ENCODE measurements around the gene RAB3IL1. TPM values are rescaled to one million over a fixed set of nuclear protein-coding genes. Genes with fewer than 3 reads are reported as not detected.
A peak's percentile ranks its signal among the peaks of the same experiment; 100 is the strongest.

The RAB3IL1 gene
- polyA plus RNA-seq, 1 donor, result 31.7 TPM

DNA sequence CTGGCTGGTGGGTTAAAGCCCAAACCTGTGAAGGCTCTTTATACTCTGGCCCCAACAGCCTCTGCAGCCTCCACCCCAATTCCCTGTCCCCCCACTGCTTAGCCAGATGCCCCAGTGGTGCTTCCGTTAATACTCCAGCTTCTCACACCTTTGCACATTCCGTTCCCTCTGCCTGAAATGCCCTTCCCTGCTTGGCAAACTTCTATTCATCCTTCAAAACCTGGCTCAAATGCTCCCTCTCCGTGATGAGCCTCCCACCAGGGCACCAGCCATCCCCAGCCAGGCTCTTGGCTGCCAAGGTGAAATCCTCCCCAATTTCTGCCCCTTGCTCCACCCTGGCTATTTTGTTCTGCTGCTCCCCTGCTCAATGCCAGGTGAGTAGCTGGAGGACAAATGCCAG is 13.5 kb downstream of the RAB3IL1 start:
- DNase-seq, result no peak

DNA sequence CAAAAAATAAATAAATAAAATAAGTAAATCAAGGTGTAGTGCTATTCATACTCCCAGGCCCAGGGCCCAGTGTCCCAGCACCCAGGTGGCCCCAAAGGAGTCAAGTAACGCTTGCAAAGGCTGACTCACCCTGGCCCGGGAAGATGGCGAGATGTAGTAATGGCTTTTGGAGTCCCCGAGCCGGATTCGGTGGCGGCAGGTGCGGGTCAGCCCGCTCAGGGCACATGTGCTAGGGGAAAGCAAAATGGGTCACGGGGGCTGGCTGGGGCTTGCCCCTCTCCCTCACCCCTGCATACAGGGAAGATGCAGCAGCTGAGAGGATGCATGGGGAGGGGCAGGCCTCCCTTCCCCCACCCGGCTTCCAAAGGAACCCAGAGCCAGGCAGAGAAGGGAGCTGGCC is 15.1 kb downstream of the RAB3IL1 start:
- no peak for DNase-seq

DNA sequence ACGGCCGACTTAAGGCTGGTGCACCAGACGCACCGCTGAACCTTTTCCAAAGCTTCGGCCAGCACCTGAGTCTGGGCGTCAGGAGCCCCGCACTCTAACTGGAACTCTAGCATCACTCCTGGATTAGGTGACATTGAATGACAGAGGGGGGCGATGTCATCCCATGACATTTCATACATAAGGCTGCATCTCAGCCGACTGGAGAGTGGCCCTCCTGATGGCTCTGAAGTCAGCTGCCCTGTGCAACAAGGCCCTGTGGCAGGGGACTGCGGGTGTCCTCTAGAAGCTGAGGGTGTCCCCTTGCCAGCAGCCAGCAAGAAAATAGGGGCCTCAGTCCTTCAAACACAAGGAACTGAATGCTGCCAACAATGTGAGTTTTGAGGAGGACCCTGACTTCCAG is 16.0 kb downstream of the RAB3IL1 start:
- DNase-seq, result no peak

DNA sequence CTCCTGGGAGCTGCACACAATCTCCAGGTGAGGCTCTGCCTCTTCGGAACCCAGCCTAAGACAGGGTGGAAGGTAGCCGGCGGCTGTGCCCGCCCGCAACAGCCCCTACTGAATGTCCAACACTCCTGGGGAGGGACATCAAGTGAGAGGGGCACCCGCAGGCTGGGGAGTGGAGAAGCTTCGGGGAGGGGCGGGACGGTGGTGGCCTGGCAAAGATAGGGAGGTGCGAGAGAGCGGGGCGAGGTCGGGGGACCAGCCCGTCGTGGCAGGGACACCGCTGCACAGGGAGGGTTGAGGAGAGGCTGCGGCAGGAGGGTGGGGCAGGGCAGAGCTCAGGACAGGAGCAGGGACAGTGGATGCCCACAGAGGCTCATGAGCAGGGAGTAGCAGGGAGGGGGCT is 17.1 kb downstream of the RAB3IL1 start:
- no peak for DNase-seq

DNA sequence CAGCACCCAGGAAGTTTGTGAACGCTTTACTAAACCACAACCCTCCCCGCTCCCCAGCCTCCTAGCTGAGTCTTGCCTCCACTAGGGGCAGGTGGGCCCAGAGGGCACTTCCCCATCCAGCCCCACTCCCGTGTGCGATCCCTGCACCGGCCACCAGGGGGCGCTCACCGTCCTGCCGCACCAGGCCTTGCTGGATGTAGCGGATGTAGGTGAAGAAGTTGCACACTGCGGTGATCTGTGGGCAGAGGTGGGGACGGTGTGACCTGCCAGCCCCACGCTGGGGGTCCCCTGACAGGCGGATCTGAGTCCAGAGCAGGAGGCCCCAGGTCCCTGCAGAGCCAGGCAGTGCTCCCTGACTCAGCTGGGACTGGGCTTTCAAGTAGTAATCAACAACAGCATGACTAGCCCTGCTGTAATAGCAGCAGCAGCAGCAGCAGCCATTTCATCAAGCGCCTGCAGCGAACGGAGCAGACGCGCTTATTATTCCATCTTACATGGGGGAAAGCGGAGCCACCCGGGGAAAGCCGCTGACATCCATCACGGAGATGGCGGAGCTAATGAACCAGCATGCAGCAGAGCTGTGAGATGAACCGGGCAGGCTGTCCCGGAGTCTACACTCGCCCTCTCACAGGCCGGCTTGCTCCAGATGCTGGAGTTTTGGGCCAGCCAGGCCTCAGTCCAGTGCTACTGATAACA is 18.1 kb downstream of the RAB3IL1 start:
- peak; percentile 75 for DNase-seq

DNA sequence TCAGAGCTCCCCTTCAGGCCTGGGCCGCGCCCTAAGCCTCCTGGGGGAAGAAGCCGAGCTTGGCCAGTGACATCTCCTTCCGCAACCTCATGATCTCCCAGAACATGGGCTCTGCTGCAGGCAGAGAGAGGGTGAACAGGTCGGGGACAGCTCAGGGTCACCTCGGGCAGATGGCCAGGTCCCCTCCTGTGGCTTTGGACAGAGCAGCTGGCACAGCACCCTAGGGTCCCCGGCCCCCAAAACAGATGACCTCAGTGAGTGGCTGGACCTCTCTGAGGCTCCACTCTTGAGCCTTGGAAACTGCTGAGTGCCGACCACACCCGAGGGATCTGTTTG is 19.2 kb downstream of the RAB3IL1 start:
- DNase-seq, result no peak

DNA sequence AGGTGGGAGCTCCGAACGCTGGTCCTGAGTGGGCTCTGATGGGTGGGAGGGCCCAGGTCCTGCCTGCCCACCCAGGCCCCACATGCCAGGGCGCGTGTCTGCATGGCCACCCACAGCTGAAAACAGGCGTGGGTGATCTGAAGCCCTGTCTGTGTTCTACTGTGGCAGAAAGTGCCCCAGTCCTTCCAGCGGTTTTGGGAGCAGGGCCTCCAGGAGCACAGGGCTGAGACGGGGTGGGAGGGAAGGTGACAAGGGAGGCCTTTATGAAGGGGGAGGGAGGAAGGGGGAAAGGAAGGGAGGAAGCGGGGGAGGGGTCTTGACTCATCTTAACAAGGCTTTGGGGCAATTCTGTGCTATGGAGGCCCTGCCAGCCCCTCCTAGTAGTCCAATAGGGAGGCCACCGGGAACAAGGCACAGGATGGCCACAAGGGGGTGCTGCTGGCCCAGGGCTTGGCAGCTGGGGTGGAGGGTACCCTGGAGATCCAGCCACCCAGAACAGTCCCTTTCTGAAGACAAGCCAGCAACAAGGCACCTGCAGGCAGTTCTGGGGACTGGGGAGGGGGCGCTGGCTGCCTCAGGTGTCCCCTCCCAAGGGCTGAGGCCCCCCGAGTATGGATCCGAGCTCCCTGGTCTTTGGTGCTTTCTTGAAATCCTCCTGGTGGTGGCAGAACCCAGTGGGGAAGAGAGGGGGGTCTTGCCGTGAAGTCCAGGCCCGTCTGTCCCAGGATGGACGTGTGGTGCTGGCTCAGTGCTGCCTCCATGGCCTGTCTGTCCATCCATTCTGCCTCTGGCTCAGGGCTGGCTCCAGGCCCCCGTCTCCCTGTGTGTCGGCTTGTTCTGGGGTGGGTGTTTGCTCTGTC is 19.7 kb downstream of the RAB3IL1 start:
- DNase-seq, result peak; percentile 63

DNA sequence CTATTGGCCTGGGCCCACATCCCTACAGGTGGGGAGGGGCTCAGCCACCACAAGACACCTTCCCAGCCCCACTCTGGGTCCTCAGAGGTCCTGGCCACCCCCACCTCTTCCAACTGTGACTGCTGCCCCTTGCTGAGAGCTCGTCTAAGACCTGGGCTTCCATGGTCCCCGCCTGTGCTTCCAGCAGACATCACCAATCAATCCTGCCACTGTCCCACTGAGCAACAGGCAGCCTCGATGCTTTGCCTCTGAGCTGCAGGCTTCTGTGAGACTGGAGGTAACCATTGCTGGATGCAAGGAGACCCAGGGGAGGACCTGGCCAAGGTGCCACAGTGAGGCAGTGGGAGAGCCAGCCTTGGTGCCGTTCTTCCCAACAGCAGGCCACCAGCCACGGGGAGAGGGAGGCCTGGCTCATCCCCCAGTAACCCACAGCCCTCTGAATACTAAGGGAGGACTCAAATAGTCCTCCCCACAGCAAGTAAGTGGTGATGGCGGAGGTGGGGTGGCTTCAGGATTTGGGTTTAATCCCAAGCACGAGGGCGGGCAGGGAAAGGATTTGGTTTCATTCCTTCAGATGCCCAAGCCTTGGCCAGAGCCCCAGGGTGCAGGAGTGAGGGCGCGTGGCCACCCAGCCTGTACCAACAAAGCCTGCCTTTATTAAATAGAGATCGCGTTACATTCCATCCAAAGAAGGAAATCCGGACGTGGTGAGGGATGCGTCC is 20.5 kb downstream of the RAB3IL1 start:
- DNase-seq, result no peak

DNA sequence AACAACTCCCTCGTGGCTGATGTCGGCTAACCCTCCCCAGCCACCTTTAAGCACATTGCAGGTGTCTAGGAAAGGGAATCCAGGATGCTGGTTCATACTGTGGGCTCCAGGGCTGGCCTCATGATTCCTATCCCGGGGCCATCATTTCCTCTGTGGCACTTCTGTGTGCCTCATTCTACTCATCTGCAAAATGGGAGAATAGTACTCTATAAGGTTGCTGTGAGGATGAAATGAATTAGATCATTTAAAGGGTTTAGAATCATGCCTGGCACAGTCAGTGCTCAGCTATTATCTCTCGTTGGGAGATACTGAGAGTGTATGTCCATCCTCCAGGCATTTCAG is 21.7 kb downstream of the RAB3IL1 start:
- no peak for DNase-seq

DNA sequence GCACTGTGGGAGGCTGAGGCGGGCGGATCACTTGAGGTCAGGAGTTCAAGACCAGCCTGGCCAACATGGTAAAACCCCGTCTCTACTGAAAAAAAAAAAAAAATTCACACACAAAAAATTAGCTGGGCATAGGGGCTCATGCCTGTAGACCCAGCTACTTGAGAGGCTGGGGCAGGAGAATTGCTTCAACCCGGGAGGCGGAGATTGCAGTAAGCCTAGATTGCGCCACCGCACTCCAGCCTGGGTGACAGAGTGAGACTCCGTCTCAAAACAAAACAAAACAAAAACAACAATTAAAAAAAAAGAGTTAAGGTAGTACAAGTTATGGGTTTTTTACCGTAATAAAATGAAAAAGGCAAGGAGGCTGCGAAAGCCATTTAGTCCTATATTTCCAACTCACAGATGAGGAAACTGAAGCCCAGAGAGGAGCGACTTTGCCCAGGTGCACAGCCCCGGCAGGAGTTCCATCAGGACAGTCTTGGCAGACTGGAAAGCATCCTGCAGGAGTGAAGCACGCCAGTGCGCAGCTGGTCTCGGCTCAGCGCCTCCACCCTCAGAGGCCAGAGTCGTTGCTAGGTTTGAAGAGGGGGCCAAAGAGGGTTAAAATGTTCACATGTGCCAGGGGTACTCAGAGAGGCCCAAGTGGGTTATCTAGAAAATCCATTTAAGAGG is 22.2 kb downstream of the RAB3IL1 start:
- no peak for DNase-seq

DNA sequence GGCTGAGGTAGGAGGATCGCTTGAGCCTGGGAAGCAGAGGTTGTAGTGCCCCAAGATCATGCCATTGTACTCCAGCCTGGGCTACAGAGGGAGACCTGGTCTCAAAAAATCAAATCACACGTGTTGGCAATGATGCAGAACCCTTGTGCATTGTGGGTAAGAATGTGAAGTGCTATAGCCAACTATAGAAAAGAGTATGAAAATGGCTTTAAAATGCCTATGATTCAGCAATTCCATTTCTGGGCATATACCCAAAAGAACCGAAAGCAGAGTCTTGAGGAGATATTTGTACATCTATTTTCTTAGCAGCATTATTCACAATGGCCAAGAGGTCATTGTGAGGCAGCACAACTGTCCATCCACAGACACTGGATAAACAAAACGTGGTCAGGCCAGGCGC is 23.4 kb downstream of the RAB3IL1 start:
- DNase-seq, result peak; percentile 81

DNA sequence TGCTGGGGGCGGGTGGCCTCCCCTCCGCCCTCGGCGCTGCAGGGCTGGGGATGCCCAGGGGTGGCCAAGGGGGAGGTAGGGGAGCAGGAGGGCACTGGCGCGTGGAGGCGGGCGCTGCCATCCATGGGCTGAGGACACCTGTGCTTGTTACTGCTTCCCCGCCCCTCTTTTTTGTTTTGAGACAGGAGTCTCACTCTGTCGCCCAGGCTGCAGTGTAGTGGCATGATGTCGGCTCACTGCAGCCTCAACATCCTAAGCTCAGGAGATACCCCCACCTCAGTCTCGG is 25.3 kb downstream of the RAB3IL1 start:
- no peak for DNase-seq

DNA sequence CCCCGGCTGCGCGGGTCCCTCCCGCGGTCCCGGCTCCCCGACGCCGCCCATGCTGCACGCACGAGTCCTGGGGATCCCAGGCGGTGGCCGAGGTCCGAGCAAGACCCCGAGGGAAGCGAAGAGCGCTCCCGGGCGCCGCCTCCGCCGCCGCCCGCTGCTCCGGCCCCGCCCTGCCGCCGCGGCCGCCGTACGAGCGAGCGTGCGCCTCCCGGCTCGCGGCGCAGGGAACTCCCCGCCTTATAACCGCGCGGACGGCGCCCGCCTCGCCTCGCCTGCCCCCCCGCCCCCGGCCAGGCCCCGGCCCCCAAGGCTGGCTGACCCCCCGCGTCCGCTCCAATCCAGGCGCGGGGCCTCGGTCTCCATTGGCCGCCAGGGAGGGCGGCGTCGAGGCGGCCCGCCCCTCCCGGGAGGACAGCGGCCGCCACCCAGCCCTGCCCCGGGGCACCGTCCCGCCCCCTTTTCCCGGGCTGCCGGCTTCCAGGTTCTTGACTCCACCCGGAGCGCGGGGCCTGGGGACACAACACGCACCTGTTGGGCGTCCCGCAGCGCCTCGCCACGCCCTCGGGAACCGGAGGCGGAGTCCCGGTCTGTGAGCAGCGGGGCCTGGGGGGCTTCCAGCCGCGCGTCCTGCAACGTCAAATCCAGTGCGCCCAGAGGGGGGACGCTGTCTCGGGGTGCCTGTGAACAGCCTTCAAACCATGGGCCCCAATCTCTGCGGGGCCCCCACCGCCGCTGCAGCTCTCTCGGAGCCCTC is 25.9 kb downstream of the RAB3IL1 start, which contains the start of gene FADS3:
Gene FADS3 (minus strand): TSS at position 215 of the 754 bp plus-strand sequence. CDS start 164 bp downstream, at position 51.
- peak; percentile 75 for DNase-seq

DNA sequence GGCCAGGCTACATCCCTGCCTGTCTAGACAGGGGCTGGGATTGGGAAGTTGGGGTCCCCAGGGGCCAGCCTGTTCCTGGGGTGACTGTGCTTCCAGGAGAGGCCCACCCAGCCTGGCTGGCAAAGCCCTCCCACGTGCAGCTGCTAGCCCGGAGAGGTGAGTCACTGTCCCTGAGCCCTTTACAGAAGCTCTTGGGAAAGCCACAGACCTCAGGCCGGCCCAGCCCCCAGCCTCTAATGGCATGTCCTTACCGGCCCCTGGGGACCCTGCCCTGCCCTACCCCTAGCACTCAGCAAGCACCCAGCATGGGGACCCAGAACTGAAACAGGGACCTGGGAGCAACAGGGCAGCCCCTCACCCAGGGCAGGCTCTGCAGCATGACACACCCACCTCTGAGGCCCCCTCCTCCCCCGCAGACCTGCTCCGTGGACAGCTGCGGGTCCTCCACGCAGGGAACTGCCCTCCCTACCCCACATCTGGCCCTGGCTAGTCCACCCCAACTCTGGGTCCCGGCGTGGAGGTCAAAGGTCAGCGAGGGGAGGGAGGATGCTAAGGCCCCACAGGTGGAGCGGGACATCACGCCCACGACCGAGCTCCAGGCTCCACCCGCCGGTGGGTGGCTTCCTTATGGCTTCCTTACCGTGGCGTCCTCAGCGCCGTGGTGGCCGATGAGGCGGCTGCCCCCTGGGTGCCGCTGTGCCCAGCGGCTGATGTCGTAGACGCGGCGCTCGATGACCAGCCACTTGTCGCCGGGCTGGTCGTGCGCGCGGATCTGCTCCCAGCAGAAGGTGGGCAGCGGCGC is 26.6 kb downstream of the RAB3IL1 start:
- no peak for DNase-seq

DNA sequence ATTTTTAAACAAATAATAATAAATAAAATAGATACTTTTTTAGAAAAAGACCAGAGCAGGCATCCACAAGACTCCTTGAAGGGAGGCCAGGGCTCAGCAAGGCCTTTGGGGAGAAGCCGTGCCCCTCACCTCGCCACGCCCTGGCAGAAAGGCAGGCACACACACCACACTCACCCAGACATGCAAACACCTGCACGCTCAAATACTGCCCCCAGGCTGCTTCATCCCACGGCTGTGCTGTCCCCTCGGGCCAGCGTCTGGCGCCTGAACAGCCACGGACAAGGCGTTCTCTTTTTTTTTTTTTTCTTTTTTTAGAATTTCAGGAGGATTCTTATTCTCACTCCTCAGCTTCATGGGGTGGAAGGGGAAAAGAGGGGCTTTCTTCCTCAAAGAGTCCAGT is 27.5 kb downstream of the RAB3IL1 start:
- DNase-seq, result no peak

DNA sequence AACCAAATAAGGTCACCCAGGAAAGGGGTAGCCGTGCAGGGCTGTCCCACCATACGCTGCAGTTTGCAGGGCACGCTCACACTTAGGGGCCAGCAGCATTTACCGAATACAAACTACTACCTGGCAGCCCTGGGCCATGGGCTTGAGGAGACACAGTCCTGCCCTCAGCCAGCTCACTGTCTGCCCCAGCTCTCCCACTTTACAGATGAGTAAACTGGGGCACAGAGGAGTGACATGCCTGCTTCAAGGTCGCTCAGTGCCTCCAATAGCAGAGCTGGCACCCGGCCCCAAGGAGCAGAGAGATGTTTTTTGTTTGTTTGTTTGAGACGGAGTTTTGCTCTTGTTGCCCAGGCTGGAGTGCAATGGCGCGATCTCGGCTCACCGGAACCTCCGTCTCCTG is 28.8 kb downstream of the RAB3IL1 start:
- no peak for DNase-seq

DNA sequence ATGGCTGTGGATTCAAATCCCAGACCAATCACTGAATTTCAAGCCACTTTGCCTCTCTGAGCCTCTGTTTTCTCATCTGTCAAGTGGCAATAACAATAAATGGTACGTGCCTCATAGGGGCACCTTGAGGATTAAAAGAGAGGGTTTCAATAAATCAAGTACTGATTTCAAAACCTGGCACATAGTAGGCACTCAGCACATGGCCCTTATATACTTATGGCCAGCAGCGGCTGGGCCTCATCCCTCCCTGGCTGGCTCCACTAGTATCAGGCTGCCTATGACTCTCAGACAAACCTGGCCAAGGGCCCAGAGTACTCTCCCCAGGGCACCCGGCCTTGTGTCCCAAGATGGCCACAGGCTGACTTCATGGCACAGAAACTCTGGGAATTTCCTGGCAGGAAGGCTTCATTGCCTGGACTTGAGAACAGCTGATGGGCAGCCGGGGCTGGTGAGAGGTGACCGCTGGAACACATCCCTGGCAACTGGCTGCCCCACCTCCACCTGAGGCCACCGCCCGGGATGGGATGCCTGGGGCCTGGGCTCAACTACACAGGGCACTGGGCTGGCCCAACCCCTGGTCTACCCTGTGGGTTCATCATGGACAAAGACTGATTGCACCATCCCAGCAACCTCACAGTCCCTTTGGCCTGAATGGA is 29.4 kb downstream of the RAB3IL1 start:
- no peak for DNase-seq

DNA sequence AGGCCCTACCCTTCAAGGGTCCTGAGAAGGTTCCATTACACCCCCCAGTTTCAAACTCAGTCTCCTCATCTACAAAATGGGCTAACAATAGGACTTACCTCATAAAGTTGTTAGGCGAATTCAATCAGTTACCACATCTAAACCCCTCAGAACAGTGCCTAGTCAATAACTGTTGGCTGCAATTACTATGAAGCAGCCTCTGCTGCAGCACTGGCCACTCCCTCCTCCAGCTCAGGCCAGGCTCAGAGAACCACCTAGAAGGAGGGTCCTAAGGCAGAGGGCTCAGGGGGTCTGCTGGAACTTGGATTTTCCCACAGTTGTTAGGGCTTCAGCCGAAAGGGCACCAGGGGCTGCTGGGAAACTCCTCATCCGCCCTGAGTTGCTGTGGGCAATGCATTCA is 30.7 kb downstream of the RAB3IL1 start:
- no peak for DNase-seq

DNA sequence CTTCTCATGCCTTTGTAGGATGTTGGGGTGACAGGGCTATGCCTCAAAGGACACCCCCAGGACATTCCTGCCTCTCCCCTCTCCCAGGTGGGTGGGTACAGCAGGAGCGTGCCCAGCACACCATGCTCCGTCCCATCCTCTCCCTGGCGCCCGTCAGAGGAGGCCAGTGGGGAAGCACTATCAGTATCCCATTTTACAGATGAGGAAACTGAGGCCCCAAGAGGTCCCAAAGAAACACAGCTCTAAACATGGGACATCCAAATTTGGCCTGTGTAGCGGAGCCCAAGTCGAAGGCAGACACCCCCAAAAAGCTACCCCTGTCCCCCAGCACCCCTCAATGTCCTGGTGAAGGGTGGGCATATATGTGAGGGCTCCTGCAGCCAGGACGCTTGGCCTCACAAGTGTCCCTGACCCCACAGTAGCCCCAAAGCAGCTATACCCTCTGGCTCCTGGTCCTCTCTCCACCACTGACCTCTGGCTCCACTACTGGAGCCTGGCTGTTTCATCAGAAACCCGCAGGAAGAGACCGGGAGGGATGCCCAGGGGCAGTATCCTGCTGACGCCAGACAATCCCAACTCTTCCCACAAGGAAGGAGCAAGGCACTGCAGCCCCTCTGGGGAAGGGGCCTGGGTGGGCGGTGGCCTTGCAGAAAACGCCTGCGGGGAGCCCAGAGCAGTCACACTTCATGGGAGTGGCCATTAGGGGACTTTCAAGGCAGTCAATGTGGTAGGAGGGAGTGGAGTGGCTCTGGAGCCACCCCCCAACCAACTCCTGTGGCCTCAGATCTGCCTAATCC is 31.4 kb downstream of the RAB3IL1 start:
- DNase-seq, result no peak

DNA sequence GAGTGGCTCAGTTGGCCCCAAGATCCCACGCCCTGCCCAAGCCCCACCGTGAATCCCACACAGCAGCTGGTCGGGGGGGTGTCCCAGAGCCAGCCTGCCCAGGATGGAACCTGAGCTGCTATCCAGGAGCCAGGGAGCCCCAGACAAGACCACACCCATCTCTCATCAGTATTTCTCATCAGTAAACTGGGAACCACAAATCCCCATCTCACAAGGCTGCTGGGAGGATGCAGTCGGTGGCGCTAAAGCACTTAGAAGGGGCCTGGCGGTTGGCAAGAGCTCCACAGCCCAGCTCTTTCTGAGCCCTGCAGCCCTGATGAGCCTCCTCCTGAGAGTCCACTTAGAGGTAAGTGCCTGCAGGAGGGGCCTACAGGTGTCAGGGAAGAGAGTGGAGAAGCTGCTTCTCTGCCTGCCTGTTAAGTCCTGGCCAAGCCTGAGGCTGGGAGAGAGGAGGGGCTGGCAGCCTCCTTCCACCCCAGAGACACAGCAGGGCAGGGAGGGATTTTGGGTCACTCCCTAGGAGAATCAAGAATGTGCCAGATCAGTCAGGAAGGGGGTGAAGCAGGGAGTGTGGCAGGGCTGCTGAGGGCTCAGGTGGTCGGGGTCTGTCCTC is 32.1 kb downstream of the RAB3IL1 start:
- no peak for DNase-seq

Data from hindlimb muscle (tissue), 1 donor.